Sigmoid colon (tissue), 4 donors: Measurements from ENCODE around the gene GLI3.

Experiments used
- CTCF ChIP-seq, 4 experiments: fragments of 450-650 bp in 3 of 4; fragments of 200-600 bp in 1 of 4; IDR thresholded peaks; one replicate each; pipeline ENCODE4 v1.5.1; 2016 to 2019; ENCODE audit warnings: antibody characterized with exemption in 4 of 4, mild to moderate bottlenecking in 3 of 4, moderate library complexity in 2 of 4
- POLR2A ChIP-seq, 2 donors: fragments of 450-650 bp; IDR thresholded peaks; one replicate each; pipeline ENCODE4 v1.6.1; 2016; ENCODE audit warnings: antibody characterized with exemption in 2 of 2, mild to moderate bottlenecking in 2 of 2, moderate library complexity in 2 of 2
- POLR2AphosphoS5 ChIP-seq, 4 donors: sonication (generic); formaldehyde crosslinking; IDR thresholded peaks; one replicate each; pipeline ENCODE4 v1.6.1; 2017; ENCODE audit warnings: antibody characterized with exemption in 4 of 4

- TF ChIP-seq CTCF (IDR thresholded peaks at IDR 0.05) (no peak), POLR2AphosphoS5 (IDR thresholded peaks at IDR 0.05) (no peak), POLR2A (IDR thresholded peaks at IDR 0.05) (no peak)
Observed at GRCh38 chr7:42055171-42055570, 181.8 kb downstream of the GLI3 start.
